HG02938 (cell line): ENCODE data around the gene SH3GL1.

ENCODE experiments used
- ATAC-seq: cut with Tn5 transposase; IDR thresholded peaks from one replicate; pipeline ENCODE4 v1.9.1; 2021; ENCODE audit warnings: mild to moderate bottlenecking, moderate library complexity; ENCODE audit not compliant: unreplicated experiment

The SH3GL1 gene

GRCh38 chr19:4432918-4433506 is 32.7 kb upstream of the SH3GL1 start:
- ATAC-seq = no peak

- ATAC-seq = no peak
These were observed 31.7 kb upstream of the SH3GL1 start for GRCh38 chr19:4431808-4432674.

- no peak for ATAC-seq
These were observed 30.9 kb upstream of the SH3GL1 start for GRCh38 chr19:4431296-4431695.

- no peak for ATAC-seq
These were observed 30.4 kb upstream of the SH3GL1 start for GRCh38 chr19:4430760-4431159.

- no peak for ATAC-seq
These were observed 29.4 kb upstream of the SH3GL1 start for GRCh38 chr19:4429771-4430171.

GRCh38 chr19:4429256-4429655 is 28.9 kb upstream of the SH3GL1 start:
- ATAC-seq = no peak

GRCh38 chr19:4428326-4428975 is 28.1 kb upstream of the SH3GL1 start:
- no peak for ATAC-seq

GRCh38 chr19:4425537-4425936 is 25.2 kb upstream of the SH3GL1 start:
- ATAC-seq = no peak

GRCh38 chr19:4423416-4424126 is 23.2 kb upstream of the SH3GL1 start:
- ATAC-seq = no peak

- no peak for ATAC-seq
These were observed 15.9 kb upstream of the SH3GL1 start for GRCh38 chr19:4416268-4416667.

GRCh38 chr19:4415352-4415751 is 15.0 kb upstream of the SH3GL1 start:
- no peak for ATAC-seq

- no peak for ATAC-seq
These were observed 14.5 kb upstream of the SH3GL1 start for GRCh38 chr19:4414800-4415321.

GRCh38 chr19:4414144-4414799 is 13.9 kb upstream of the SH3GL1 start:
- ATAC-seq = no peak

GRCh38 chr19:4413588-4413987 is 13.2 kb upstream of the SH3GL1 start:
- ATAC-seq = no peak

- no peak for ATAC-seq
These were observed 9.0 kb upstream of the SH3GL1 start for GRCh38 chr19:4409123-4409933.

- ATAC-seq = no peak
These were observed 6.3 kb upstream of the SH3GL1 start for GRCh38 chr19:4406626-4407025.

- ATAC-seq = no peak
These were observed 5.6 kb upstream of the SH3GL1 start for GRCh38 chr19:4405977-4406376.

GRCh38 chr19:4403005-4403761 is 2.8 kb upstream of the SH3GL1 start:
- no peak for ATAC-seq
